ENCODE results near the gene WAPL.
A peak's percentile ranks its signal among the peaks of the same experiment; 100 is the strongest.

The WAPL gene

GRCh38 chr10:86450806-86451603, 70.6 kb downstream of the WAPL start:
- DNase-seq (ENCODE audit: low spot score) = no peak

- no peak for DNase-seq (ENCODE audit: low spot score)
Measured at GRCh38 chr10:86449926-86450558, 71.5 kb downstream of the WAPL start.

- no peak for DNase-seq (ENCODE audit: low spot score)
Measured at GRCh38 chr10:86447432-86447831, 74.2 kb downstream of the WAPL start.

GRCh38 chr10:86446987-86447386, 74.6 kb downstream of the WAPL start:
- DNase-seq (ENCODE audit: low spot score) = no peak

GRCh38 chr10:86446440-86446839, 75.2 kb downstream of the WAPL start:
- DNase-seq (ENCODE audit: low spot score) = no peak

GRCh38 chr10:86443936-86444335, 77.7 kb downstream of the WAPL start:
- no peak for DNase-seq (ENCODE audit: low spot score)

GRCh38 chr10:86443069-86443468, 78.5 kb downstream of the WAPL start:
- DNase-seq (ENCODE audit: low spot score) = no peak

GRCh38 chr10:86440874-86441843, 80.4 kb downstream of the WAPL start:
- DNase-seq (ENCODE audit: low spot score) = no peak

GRCh38 chr10:86439544-86439943, 82.0 kb downstream of the WAPL start:
- peak; percentile 55 for DNase-seq (ENCODE audit: low spot score)

GRCh38 chr10:86438091-86438749, 83.4 kb downstream of the WAPL start:
- no peak for DNase-seq (ENCODE audit: low spot score)

GRCh38 chr10:86437447-86437846, 84.1 kb downstream of the WAPL start:
- no peak for DNase-seq (ENCODE audit: low spot score)

GRCh38 chr10:86436963-86437362, 84.6 kb downstream of the WAPL start:
- no peak for DNase-seq (ENCODE audit: low spot score)

GRCh38 chr10:86434656-86435055, 86.9 kb downstream of the WAPL start:
- DNase-seq (ENCODE audit: low spot score) = no peak

- no peak for DNase-seq (ENCODE audit: low spot score)
Measured at GRCh38 chr10:86423739-86424138, 97.9 kb downstream of the WAPL start.

- DNase-seq (ENCODE audit: low spot score) = no peak
Measured at GRCh38 chr10:86419101-86419500, 102.5 kb downstream of the WAPL start.

GRCh38 chr10:86415583-86415982, 106.0 kb downstream of the WAPL start:
- DNase-seq (ENCODE audit: low spot score) = no peak

- DNase-seq (ENCODE audit: low spot score) = no peak
Measured at GRCh38 chr10:86415116-86415515, 106.5 kb downstream of the WAPL start.

GRCh38 chr10:86413046-86413728, 108.4 kb downstream of the WAPL start:
- peak; percentile 56 for DNase-seq (ENCODE audit: low spot score)

- DNase-seq (ENCODE audit: low spot score) = no peak
Measured at GRCh38 chr10:86411852-86412560, 109.6 kb downstream of the WAPL start.

GRCh38 chr10:86411281-86411841, 110.2 kb downstream of the WAPL start:
- DNase-seq (ENCODE audit: low spot score) = peak; percentile 85
